ENCODE measurements around the gene HMG20A.

Gene HMG20A

GRCh38 chr15:77504306-77504705, 83.6 kb downstream of the HMG20A start:
- Histone ChIP-seq H3K9ac (ENCODE audit: low read length in 5 of 5) (no peak overlapping the region), H3K36me3 (ENCODE audit: control insufficient read depth in 5 of 5, insufficient read depth in 5 of 5, low read length in 5 of 5) (peaks cover 0 to 3% (median 0%) of the 10 kb centered on the region in 5 donors), H3K9me3 (ENCODE audit: control insufficient read depth in 5 of 5, low read length in 5 of 5) (no peaks in the 10 kb centered on the region), H3K27me3 (ENCODE audit: control insufficient read depth in 5 of 5, insufficient read depth in 4 of 5, low read length in 5 of 5) (no peaks in the 10 kb centered on the region), H3K4me1 (ENCODE audit: control insufficient read depth in 5 of 5, insufficient read depth in 5 of 5, low read length in 5 of 5) (peaks cover 30 to 60% (median 47%) of the 10 kb centered on the region in 5 donors), H3K4me3 (ENCODE audit: low read depth in 1 of 5, low read length in 5 of 5) (no peak overlapping the region), H3K27ac (ENCODE audit: low read depth, low read length) (no peak overlapping the region)

DNA sequence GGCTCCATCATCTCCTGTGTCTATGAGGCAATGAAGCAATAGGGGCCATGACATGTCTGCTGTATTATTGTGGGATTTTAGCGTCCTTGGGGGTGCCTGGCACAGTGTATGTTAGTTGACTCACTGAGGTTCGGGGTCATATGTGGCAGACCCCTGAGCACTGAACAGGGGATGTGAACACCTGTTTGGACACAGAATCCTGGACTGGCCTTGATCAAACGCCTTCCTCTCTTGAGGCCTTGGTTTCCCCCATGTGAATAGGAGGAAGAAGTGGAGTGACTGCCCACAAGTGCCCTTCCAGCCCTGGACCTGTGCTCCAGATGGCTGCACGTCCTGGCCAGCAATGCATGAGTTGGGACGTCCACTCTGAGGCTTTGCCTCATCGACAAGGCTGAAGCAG, 84.2 kb downstream of the HMG20A start:
- no peak overlapping the region for H3K27ac ChIP-seq (ENCODE audit: low read depth, low read length)
- H3K9me3 ChIP-seq (ENCODE audit: control insufficient read depth in 5 of 5, low read length in 5 of 5), result no peaks in the 10 kb centered on the region
- H3K4me3 ChIP-seq (ENCODE audit: low read depth in 1 of 5, low read length in 5 of 5), result no peak overlapping the region
- peaks cover 30 to 64% (median 48%) of the 10 kb centered on the region in 5 donors for H3K4me1 ChIP-seq (ENCODE audit: control insufficient read depth in 5 of 5, insufficient read depth in 5 of 5, low read length in 5 of 5)
- no peak overlapping the region for H3K9ac ChIP-seq (ENCODE audit: low read length in 5 of 5)
- no peaks in the 10 kb centered on the region for H3K27me3 ChIP-seq (ENCODE audit: control insufficient read depth in 5 of 5, insufficient read depth in 4 of 5, low read length in 5 of 5)
- H3K36me3 ChIP-seq (ENCODE audit: control insufficient read depth in 5 of 5, insufficient read depth in 5 of 5, low read length in 5 of 5), result peaks cover 0 to 3% (median 0%) of the 10 kb centered on the region in 5 donors

DNA sequence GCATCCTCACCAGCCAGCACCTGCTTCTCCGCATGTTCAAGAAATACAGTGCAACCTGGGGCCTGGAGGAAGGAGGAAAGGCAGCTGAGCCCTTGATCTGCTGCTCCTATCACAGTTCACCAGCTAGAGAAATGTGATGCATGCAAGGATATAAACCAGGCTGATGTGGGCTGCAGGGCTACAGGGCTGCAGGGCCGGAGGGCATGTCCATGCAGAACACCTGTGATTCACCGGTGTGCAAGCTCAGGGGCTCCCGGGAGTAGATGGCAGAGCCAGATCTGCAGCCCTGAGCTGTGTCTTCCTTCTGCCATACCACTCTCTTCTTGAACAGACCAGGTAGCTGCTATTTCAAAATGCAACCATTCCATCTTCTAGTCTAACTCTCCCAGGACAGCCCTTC, 84.9 kb downstream of the HMG20A start:
- Histone ChIP-seq H3K36me3 (ENCODE audit: control insufficient read depth in 5 of 5, insufficient read depth in 5 of 5, low read length in 5 of 5) (peaks cover 0 to 3% (median 0%) of the 10 kb centered on the region in 5 donors), H3K4me3 (ENCODE audit: low read depth in 1 of 5, low read length in 5 of 5) (no peak overlapping the region), H3K27me3 (ENCODE audit: control insufficient read depth in 5 of 5, insufficient read depth in 4 of 5, low read length in 5 of 5) (no peaks in the 10 kb centered on the region), H3K4me1 (ENCODE audit: control insufficient read depth in 5 of 5, insufficient read depth in 5 of 5, low read length in 5 of 5) (peaks cover 30 to 71% (median 52%) of the 10 kb centered on the region in 5 donors), H3K9me3 (ENCODE audit: control insufficient read depth in 5 of 5, low read length in 5 of 5) (no peaks in the 10 kb centered on the region), H3K9ac (ENCODE audit: low read length in 5 of 5) (no peak overlapping the region), H3K27ac (ENCODE audit: low read depth, low read length) (no peak overlapping the region)

GRCh38 chr15:77506311-77507142, 85.8 kb downstream of the HMG20A start:
- Histone ChIP-seq H3K9me3 (ENCODE audit: control insufficient read depth in 5 of 5, low read length in 5 of 5) (no peaks in the 10 kb centered on the region), H3K4me3 (ENCODE audit: low read depth in 1 of 5, low read length in 5 of 5) (peak overlapping the region in 1 of 5 donors; percentile 32), H3K27me3 (ENCODE audit: control insufficient read depth in 5 of 5, insufficient read depth in 4 of 5, low read length in 5 of 5) (no peaks in the 10 kb centered on the region), H3K27ac (ENCODE audit: low read depth, low read length) (peak overlapping the region; percentile 89), H3K9ac (ENCODE audit: low read length in 5 of 5) (peak overlapping the region in 1 of 5 donors; percentile 2), H3K36me3 (ENCODE audit: control insufficient read depth in 5 of 5, insufficient read depth in 5 of 5, low read length in 5 of 5) (peaks cover 0 to 3% (median 0%) of the 10 kb centered on the region in 5 donors), H3K4me1 (ENCODE audit: control insufficient read depth in 5 of 5, insufficient read depth in 5 of 5, low read length in 5 of 5) (peaks cover 30 to 75% (median 56%) of the 10 kb centered on the region in 5 donors)

DNA sequence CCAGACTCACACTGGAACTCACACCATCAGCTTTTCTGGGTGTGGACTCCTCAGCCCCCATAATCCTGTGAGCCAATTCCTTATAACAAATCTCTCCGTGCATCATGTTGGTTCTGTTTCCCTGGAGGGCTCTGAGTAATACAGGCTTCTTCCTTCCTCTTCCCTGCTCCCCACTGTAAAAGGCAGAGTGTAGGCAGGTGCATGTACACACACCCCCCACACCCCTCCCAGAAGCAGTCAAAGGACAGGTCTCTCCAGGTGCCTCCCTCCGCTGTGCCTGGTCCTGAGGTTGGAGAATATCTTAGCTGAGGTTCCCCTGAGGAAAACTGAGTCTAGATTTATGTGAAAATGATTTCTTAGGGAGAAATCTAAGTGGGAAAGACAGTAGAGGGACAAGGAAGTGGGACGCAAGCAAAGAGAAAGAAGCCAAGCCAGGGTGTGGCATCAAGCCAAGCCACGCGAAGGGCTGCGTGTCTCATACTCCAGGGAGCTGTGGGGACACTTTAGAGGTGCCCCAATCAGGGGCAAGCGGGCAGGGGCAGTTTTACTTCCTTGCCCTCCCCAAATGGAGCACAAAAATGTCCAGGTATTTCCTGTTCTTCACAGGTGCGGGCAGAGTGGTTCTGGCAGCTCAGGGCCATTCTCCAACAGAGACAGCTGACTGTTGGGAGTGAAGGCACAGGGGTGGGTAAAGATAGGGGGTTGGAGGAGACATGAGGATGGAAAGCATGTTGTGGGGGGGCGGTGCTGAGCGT, 86.6 kb downstream of the HMG20A start:
- peak overlapping the region in 4 of 5 donors; percentile 10 to 41 (median 32) for H3K4me3 ChIP-seq (ENCODE audit: low read depth in 1 of 5, low read length in 5 of 5)
- no peaks in the 10 kb centered on the region for H3K9me3 ChIP-seq (ENCODE audit: control insufficient read depth in 5 of 5, low read length in 5 of 5)
- peaks cover 0 to 3% (median 0%) of the 10 kb centered on the region in 5 donors for H3K36me3 ChIP-seq (ENCODE audit: control insufficient read depth in 5 of 5, insufficient read depth in 5 of 5, low read length in 5 of 5)
- H3K27me3 ChIP-seq (ENCODE audit: control insufficient read depth in 5 of 5, insufficient read depth in 4 of 5, low read length in 5 of 5), result no peaks in the 10 kb centered on the region
- H3K27ac ChIP-seq (ENCODE audit: low read depth, low read length), result peak overlapping the region; percentile 89
- peaks cover 30 to 75% (median 56%) of the 10 kb centered on the region in 5 donors for H3K4me1 ChIP-seq (ENCODE audit: control insufficient read depth in 5 of 5, insufficient read depth in 5 of 5, low read length in 5 of 5)
- H3K9ac ChIP-seq (ENCODE audit: low read length in 5 of 5), result peak overlapping the region in 2 of 5 donors; percentile 26 to 31

DNA sequence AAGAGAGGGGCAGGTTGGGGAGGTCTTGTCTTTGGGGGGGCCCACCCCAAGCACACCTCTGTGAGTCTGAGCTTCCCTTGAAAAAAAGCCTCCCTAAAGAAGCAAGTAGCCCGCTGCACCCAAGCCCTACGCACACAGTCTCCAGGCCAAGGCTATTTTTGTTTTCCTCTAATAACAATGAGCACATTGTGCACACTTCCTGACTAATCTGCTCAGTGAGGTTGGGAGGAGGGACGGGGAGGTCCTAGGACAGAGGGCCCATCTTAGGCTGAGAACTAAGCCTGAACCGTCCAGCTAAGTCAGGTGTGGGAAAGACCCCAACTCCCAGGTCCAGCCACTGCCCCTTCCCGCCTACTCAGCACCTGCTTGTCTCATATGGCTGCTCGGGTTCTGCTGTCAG, 87.2 kb downstream of the HMG20A start:
- H3K9ac ChIP-seq (ENCODE audit: low read length in 5 of 5), result peak overlapping the region in 1 of 5 donors; percentile 38
- peaks cover 0 to 3% (median 0%) of the 10 kb centered on the region in 5 donors for H3K36me3 ChIP-seq (ENCODE audit: control insufficient read depth in 5 of 5, insufficient read depth in 5 of 5, low read length in 5 of 5)
- H3K9me3 ChIP-seq (ENCODE audit: control insufficient read depth in 5 of 5, low read length in 5 of 5), result no peaks in the 10 kb centered on the region
- peaks cover 32 to 75% (median 56%) of the 10 kb centered on the region in 5 donors for H3K4me1 ChIP-seq (ENCODE audit: control insufficient read depth in 5 of 5, insufficient read depth in 5 of 5, low read length in 5 of 5)
- peak overlapping the region; percentile 89 for H3K27ac ChIP-seq (ENCODE audit: low read depth, low read length)
- H3K4me3 ChIP-seq (ENCODE audit: low read depth in 1 of 5, low read length in 5 of 5), result peak overlapping the region in 4 of 5 donors; percentile 10 to 41 (median 32)
- no peaks in the 10 kb centered on the region for H3K27me3 ChIP-seq (ENCODE audit: control insufficient read depth in 5 of 5, insufficient read depth in 4 of 5, low read length in 5 of 5)

DNA sequence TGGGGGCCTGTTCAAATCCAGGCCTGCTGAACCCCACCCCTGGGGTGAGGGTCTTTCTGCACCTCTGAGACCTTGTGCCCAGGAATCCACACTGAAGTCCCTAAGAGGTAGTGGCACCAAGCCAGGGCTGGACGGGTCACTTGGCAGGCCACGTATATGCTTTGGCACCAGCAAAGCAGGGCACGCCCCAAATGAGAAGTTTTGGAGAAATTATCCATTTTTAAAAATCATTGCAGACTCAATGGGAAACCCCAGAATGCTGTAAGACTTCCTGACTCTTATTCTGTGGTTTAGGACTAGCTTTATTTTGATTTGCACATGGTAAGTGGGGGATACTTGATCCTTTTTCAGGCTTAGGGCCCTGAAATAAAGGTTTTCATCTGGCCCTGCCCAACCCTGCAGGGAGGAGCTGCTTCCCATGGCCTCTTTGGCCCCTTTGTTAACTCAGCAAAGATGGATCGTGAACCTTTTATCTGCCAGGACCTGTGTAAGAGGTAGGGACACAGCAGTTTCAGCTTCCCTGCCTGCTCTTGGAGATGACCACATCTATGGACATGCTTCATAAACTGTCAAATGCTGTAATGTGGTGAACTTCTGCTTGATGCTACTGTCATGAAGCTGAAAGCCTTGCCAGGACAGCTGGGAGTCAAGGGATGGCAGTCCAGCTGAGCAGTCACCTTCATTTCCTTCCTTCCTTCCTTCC, 88.0 kb downstream of the HMG20A start:
- Histone ChIP-seq H3K4me3 (ENCODE audit: low read depth in 1 of 5, low read length in 5 of 5) (peak overlapping the region in 1 of 5 donors; percentile 3), H3K9me3 (ENCODE audit: control insufficient read depth in 5 of 5, low read length in 5 of 5) (no peaks in the 10 kb centered on the region), H3K27me3 (ENCODE audit: control insufficient read depth in 5 of 5, insufficient read depth in 4 of 5, low read length in 5 of 5) (no peaks in the 10 kb centered on the region), H3K36me3 (ENCODE audit: control insufficient read depth in 5 of 5, insufficient read depth in 5 of 5, low read length in 5 of 5) (peaks cover 0 to 3% (median 0%) of the 10 kb centered on the region in 5 donors), H3K4me1 (ENCODE audit: control insufficient read depth in 5 of 5, insufficient read depth in 5 of 5, low read length in 5 of 5) (peaks cover 37 to 75% (median 59%) of the 10 kb centered on the region in 5 donors), H3K27ac (ENCODE audit: low read depth, low read length) (peak overlapping the region; percentile 89), H3K9ac (ENCODE audit: low read length in 5 of 5) (peak overlapping the region in 3 of 5 donors; percentile 21 to 46 (median 32))

DNA sequence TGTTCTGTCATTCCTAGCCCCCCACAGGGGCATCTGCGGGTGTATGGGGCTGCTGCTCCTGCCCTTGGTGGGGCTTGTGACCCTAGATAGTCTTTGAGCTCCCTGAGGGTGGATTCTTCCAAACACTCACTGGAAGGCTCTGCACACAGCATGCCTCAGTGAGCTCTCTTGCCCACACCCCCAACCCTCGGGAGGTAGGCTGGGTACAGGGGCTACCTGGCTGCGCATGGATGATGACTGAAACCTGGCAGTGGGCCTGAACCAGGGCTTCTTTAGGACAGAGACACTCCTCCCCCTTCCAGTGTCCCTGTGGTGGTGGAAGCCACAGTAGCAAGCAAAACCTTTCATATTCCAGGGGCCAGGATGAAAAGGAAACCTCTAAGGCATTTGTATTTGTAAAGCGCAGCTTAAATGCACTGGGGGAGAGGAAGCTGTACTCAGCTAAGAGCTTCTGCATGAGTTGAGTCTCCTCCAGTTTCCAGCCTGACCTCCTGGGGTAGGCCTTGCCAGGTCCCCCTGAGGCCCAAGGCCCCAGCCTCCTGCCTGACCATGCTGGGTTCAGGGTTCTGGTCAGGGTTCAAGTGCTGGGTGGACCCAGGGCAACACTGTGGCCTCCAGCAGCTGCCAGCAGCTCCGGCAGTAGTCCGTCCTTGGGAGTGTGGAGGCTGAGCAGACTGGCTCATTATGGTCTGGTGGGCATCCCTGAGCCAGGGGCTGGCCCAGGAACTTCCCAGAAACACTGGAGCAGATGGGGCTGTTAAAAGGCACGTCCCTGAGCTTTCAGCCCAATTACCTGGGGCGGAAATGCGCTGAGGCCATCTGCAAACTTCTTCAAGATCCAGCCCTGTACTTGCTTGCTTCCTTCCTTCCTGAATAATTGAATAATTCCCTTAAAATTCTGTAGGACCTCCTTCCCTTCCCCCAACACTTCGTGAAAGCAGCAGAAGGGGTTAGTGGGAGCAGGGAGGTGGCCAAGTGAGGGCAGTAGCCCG, 89.7 kb downstream of the HMG20A start:
- Histone ChIP-seq H3K4me3 (ENCODE audit: low read depth in 1 of 5, low read length in 5 of 5) (no peak overlapping the region), H3K4me1 (ENCODE audit: control insufficient read depth in 5 of 5, insufficient read depth in 5 of 5, low read length in 5 of 5) (peaks cover 33 to 60% (median 50%) of the 10 kb centered on the region in 5 donors), H3K27ac (ENCODE audit: low read depth, low read length) (peak overlapping the region; percentile 11), H3K9me3 (ENCODE audit: control insufficient read depth in 5 of 5, low read length in 5 of 5) (no peaks in the 10 kb centered on the region), H3K9ac (ENCODE audit: low read length in 5 of 5) (no peak overlapping the region), H3K27me3 (ENCODE audit: control insufficient read depth in 5 of 5, insufficient read depth in 4 of 5, low read length in 5 of 5) (no peaks in the 10 kb centered on the region), H3K36me3 (ENCODE audit: control insufficient read depth in 5 of 5, insufficient read depth in 5 of 5, low read length in 5 of 5) (peaks cover 0 to 1% (median 0%) of the 10 kb centered on the region in 5 donors)

- Histone ChIP-seq H3K9ac (ENCODE audit: low read length in 5 of 5) (no peak overlapping the region), H3K4me3 (ENCODE audit: low read depth in 1 of 5, low read length in 5 of 5) (no peak overlapping the region), H3K4me1 (ENCODE audit: control insufficient read depth in 5 of 5, insufficient read depth in 5 of 5, low read length in 5 of 5) (peaks cover 25 to 45% (median 36%) of the 10 kb centered on the region in 5 donors), H3K27ac (ENCODE audit: low read depth, low read length) (no peak overlapping the region), H3K9me3 (ENCODE audit: control insufficient read depth in 5 of 5, low read length in 5 of 5) (no peaks in the 10 kb centered on the region), H3K27me3 (ENCODE audit: control insufficient read depth in 5 of 5, insufficient read depth in 4 of 5, low read length in 5 of 5) (no peaks in the 10 kb centered on the region), H3K36me3 (ENCODE audit: control insufficient read depth in 5 of 5, insufficient read depth in 5 of 5, low read length in 5 of 5) (no peaks in the 10 kb centered on the region)
Observed at GRCh38 chr15:77511869-77512268, 91.2 kb downstream of the HMG20A start.
